Smooth muscle cell of the brain vasculature (primary cell): Measurements from ENCODE around the gene PTGER2.

Experiments used
- DNase-seq: peaks from one replicate; pipeline ENCODE4 v3.0.0-alpha.2; 2012; ENCODE audit warnings: low read depth, low spot score

Gene PTGER2

DNA sequence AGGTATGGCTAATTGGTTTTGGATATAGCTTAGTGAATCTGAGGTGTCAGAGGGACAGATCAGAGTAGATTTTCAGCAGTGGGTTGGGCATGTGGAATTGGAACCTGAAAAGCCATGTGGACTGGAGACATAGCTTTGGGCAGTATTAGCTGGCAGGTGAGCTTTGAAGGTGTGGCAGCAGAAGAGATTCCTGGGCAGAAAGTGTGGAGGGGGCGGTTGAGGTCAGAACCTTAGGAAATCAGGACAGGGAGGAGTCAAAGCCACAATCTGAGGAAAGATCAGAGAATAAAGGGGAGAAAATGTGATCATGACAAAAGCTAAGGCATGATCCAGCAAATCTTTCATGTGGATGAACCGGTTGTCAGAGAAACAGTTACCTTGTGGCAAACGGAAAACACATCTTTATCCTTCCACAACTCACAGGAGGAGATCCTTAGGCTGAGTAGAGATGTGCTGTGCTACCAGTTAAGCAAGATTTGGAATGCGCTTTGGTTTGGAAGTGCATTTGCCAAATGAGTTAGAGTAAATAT is 56.4 kb downstream of the PTGER2 start:
- DNase-seq: no peak

DNA sequence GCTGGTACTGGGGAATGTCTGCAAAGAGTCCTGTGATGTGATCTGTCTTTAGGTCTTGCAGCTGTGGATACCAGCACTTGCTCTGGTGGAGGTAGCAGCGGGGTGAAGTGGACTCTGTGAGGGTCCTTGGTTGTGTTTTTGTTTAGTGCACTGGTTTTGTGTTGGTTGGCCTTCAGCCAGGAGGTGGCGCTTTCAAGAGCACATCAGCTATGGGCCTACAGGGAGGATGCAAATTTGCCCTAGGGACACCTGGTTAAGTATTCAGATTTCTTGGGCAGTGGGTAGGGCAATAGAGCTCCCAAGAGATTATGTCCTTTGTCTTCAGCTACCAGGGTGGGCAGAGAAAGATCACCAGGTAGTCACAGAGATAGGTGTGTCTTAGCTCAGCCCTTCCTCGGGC is 63.8 kb downstream of the PTGER2 start:
- no peak for DNase-seq
